Fibroblast of the aortic adventitia (primary cell): ENCODE results near the gene ZNF615. TPM values are rescaled to one million over a fixed set of nuclear protein-coding genes. Genes with fewer than 3 reads are reported as not detected.

Source experiments
- DNase-seq: peaks from one replicate; pipeline ENCODE4 v3.0.0-alpha.2; 2010; ENCODE audit warnings: low read depth
- H3K4me3 ChIP-seq: 2 replicates; pipeline ENCODE4 v1.5.1; 2011; ENCODE audit warnings: low read depth, mild to moderate bottlenecking, control low read depth, low read length, moderate library complexity
- total RNA-seq: library from RNA; depleted of rRNA; stranded (reverse); fragments of >200 nt; gene quantifications from 2 replicates; pipeline ENCODE4 v1.2.3, GENCODE V29; 2012; ENCODE audit warnings: low replicate concordance
- TF ChIP-seq, protein P1 (sequence below): IDR thresholded peaks from 2 replicates; pipeline ENCODE4 v1.5.1; 2011; ENCODE audit warnings: mild to moderate bottlenecking, low read length, control low read depth, inconsistent platforms; ENCODE audit not compliant: insufficient read depth

ZNF615 gene
- total RNA-seq, 1 donor = 10.8 TPM

DNA sequence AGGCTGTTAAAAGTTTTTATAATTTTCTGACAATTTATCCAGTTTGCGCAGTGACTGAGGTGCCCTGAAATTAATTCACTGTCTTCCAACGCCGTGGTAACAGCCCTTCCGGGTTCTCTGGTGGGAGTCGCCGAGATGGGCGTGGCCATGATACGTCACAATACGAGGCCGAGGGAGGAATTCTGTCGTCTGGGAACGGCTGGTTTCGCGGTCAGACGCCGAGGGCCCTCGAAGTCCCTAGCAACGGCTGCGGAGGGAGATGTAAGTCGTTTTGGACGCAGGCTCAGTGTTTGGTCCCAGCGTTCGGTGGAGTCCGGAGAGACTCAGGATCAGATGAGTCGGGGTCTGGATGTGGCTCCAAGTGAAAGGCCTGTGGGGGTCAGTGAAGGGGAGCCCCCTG is 59.0 kb downstream of the ZNF615 start:
- peak; percentile 4 for DNase-seq
- peak overlapping the region; percentile 25 for H3K4me3 ChIP-seq
- TF ChIP-seq, protein P1, sequence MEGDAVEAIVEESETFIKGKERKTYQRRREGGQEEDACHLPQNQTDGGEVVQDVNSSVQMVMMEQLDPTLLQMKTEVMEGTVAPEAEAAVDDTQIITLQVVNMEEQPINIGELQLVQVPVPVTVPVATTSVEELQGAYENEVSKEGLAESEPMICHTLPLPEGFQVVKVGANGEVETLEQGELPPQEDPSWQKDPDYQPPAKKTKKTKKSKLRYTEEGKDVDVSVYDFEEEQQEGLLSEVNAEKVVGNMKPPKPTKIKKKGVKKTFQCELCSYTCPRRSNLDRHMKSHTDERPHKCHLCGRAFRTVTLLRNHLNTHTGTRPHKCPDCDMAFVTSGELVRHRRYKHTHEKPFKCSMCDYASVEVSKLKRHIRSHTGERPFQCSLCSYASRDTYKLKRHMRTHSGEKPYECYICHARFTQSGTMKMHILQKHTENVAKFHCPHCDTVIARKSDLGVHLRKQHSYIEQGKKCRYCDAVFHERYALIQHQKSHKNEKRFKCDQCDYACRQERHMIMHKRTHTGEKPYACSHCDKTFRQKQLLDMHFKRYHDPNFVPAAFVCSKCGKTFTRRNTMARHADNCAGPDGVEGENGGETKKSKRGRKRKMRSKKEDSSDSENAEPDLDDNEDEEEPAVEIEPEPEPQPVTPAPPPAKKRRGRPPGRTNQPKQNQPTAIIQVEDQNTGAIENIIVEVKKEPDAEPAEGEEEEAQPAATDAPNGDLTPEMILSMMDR = no peak

DNA sequence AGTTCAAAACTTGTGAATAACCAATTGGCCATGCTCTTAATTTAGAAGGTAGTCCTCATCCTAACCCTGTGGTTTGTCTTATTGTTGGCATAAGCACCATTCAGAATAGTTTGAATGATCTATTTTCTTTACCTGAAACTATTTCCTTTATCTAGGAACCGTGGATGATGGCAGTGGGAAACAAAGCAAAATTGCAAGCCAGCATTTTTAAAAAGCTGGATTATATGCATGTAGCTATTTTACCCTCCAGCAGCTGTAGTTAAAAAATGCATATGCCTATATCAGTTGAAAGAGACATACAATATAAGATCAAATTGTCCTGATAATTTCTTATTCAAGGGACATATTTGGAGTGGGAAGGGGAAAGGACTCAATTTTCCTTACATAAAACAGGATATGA is 61.4 kb downstream of the ZNF615 start:
- TF ChIP-seq, protein P1 = no peak
- DNase-seq = no peak
- H3K4me3 ChIP-seq = no peak overlapping the region

DNA sequence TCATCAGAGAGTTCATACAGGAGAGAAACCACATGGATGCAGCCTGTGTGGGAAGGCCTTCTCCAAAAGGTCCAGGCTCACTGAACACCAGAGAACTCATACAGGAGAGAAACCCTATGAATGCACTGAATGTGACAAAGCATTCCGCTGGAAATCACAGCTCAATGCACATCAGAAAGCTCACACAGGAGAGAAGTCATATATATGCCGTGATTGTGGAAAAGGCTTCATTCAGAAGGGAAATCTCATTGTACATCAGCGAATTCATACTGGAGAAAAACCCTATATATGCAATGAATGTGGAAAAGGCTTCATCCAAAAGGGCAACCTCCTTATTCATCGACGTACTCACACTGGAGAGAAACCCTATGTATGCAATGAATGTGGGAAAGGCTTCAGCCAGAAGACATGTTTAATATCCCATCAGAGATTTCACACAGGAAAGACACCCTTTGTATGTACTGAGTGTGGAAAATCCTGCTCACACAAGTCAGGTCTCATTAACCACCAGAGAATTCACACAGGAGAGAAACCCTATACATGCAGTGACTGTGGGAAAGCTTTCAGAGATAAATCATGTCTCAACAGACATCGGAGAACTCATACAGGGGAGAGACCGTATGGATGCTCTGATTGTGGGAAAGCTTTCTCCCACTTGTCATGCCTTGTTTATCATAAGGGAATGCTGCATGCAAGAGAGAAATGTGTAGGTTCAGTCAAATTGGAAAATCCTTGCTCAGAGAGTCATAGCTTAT is 63.0 kb downstream of the ZNF615 start:
- no peak overlapping the region for H3K4me3 ChIP-seq
- no peak for DNase-seq
- TF ChIP-seq, protein P1 = no peak

Other genes starting within 250 kb of the ZNF615 start
- not detected in 2 replicates for gene FPR2, start 247.0 kb downstream of the ZNF615 start, total RNA-seq
- not detected in 2 replicates for gene FPR3, start 213.1 kb downstream of the ZNF615 start, total RNA-seq
- 6.7 and 8.9 TPM in 2 replicates for gene ZNF577, start 120.3 kb downstream of the ZNF615 start, total RNA-seq
- gene ZNF649, start 103.2 kb downstream of the ZNF615 start, total RNA-seq = 8.0 and 9.9 TPM in 2 replicates
- 0.16 and 7.8 TPM in 2 replicates for gene ZNF613, start 80.7 kb downstream of the ZNF615 start, total RNA-seq
- 9.1 and 14.6 TPM in 2 replicates for gene ZNF350, start 21.4 kb downstream of the ZNF615 start, total RNA-seq
- 4.3 and 9.9 TPM in 2 replicates for gene ZNF614, start 20.2 kb upstream of the ZNF615 start, total RNA-seq
- 7.9 and 9.7 TPM in 2 replicates for gene ZNF432, start 40.6 kb upstream of the ZNF615 start, total RNA-seq
- gene ZNF841, start 87.6 kb upstream of the ZNF615 start, total RNA-seq = 26.0 and 28.9 TPM in 2 replicates
- 5.0 and 8.9 TPM in 2 replicates for gene ZNF616, start 131.7 kb upstream of the ZNF615 start, total RNA-seq
- 11.3 and 11.8 TPM in 2 replicates for gene ZNF836, start 163.4 kb upstream of the ZNF615 start, total RNA-seq
- 176 and 187 TPM in 2 replicates for gene PPP2R1A, start 181.8 kb upstream of the ZNF615 start, total RNA-seq